Effector memory CD8-positive, alpha-beta T cell (primary cell): ENCODE results near the gene LRP8.
"Not testable (repeated sequence)": the region's sequence is repeated elsewhere in the genome, so short reads cannot be mapped to it uniquely, and the experiment has no call there.

ENCODE experiments used
- ATAC-seq: fragments of 150-1000 bp; cut with Tn5 transposase; replicated peaks from 2 replicates; pipeline ENCODE4 v1.10.0; 2021; ENCODE audit warnings: mild to moderate bottlenecking, moderate library complexity
- DNase-seq, 3 experiments: peaks; one replicate each; pipeline ENCODE4 v3.0.0; 2021
- H3K27ac Mint-ChIP-seq, 2 donors: one replicate each; pipeline ENCODE4 v1.8.0; 2022; ENCODE audit warnings: mild to moderate bottlenecking in 2 of 2, mixed read lengths in 2 of 2, moderate library complexity in 2 of 2
- H3K27me3 Mint-ChIP-seq, 2 donors: one replicate each; pipeline ENCODE4 v1.8.0; 2022; ENCODE audit warnings: mixed read lengths in 2 of 2
- H3K36me3 Mint-ChIP-seq: one replicate; pipeline ENCODE4 v1.8.0; 2022; ENCODE audit warnings: mild to moderate bottlenecking, moderate library complexity, mixed read lengths; ENCODE audit not compliant: insufficient read depth
- H3K4me1 Mint-ChIP-seq, 2 donors: one replicate each; pipeline ENCODE4 v1.8.0; 2022; ENCODE audit warnings: low read depth in 2 of 2, mixed read lengths in 2 of 2
- H3K4me3 Mint-ChIP-seq, 2 donors: one replicate each; pipeline ENCODE4 v1.8.0; 2022; ENCODE audit warnings: mild to moderate bottlenecking in 2 of 2, mixed read lengths in 2 of 2, moderate library complexity in 2 of 2
- H3K9me3 Mint-ChIP-seq, 2 donors: one replicate each; pipeline ENCODE4 v1.8.0; 2022; ENCODE audit warnings: mixed read lengths in 2 of 2

LRP8 gene

GRCh38 chr1:53295295-53295694 lies 32.6 kb downstream of the LRP8 start:
- peak overlapping the region; percentile 91 to 95 for H3K27ac Mint-ChIP-seq
- H3K36me3 Mint-ChIP-seq: no peaks in the 10 kb centered on the region
- H3K4me3 Mint-ChIP-seq: no peak overlapping the region
- ATAC-seq (no peak), DNase-seq (no peak)
- no peaks in the 10 kb centered on the region for H3K9me3 Mint-ChIP-seq
- peaks cover 25 to 35% of the 10 kb centered on the region in 2 donors for H3K4me1 Mint-ChIP-seq
- H3K27me3 Mint-ChIP-seq: no peaks in the 10 kb centered on the region

- H3K4me1 Mint-ChIP-seq: peaks cover 25 to 35% of the 10 kb centered on the region in 2 donors
- ATAC-seq: peak; percentile 84
- H3K4me3 Mint-ChIP-seq: peak overlapping the region; percentile 40 to 63
- H3K36me3 Mint-ChIP-seq: no peaks in the 10 kb centered on the region
- DNase-seq: peak; percentile 7 to 42 (median 23)
- no peaks in the 10 kb centered on the region for H3K9me3 Mint-ChIP-seq
- no peaks in the 10 kb centered on the region for H3K27me3 Mint-ChIP-seq
- peak overlapping the region; percentile 72 to 95 for H3K27ac Mint-ChIP-seq
Observed at GRCh38 chr1:53294567-53294966, 33.3 kb downstream of the LRP8 start.

GRCh38 chr1:53294061-53294460 lies 33.8 kb downstream of the LRP8 start:
- H3K4me3 Mint-ChIP-seq: peak overlapping the region in 1 of 2 donors; percentile 63
- peaks cover 25 to 35% of the 10 kb centered on the region in 2 donors for H3K4me1 Mint-ChIP-seq
- DNase-seq: no peak
- H3K27me3 Mint-ChIP-seq: no peaks in the 10 kb centered on the region
- H3K27ac Mint-ChIP-seq: peak overlapping the region; percentile 72 to 95
- H3K36me3 Mint-ChIP-seq: no peaks in the 10 kb centered on the region
- no peak for ATAC-seq
- H3K9me3 Mint-ChIP-seq: no peaks in the 10 kb centered on the region

- Mint-ChIP-seq H3K27ac (peak overlapping the region; percentile 72 to 95), H3K4me3 (peak overlapping the region; percentile 52 to 60), H3K4me1 (peaks cover 25 to 35% of the 10 kb centered on the region in 2 donors), H3K36me3 (no peaks in the 10 kb centered on the region), H3K27me3 (no peaks in the 10 kb centered on the region), H3K9me3 (no peaks in the 10 kb centered on the region)
- DNase-seq (no peak), ATAC-seq (no peak)
Observed at GRCh38 chr1:53293123-53293522, 34.7 kb downstream of the LRP8 start.

- Mint-ChIP-seq H3K4me1 (peaks cover 25 to 33% of the 10 kb centered on the region in 2 donors), H3K4me3 (peak overlapping the region; percentile 52 to 60), H3K27ac (peak overlapping the region; percentile 60 to 72), H3K27me3 (no peaks in the 10 kb centered on the region), H3K36me3 (no peaks in the 10 kb centered on the region), H3K9me3 (no peaks in the 10 kb centered on the region)
- ATAC-seq (no peak), DNase-seq (no peak)
Observed at GRCh38 chr1:53292690-53293089, 35.2 kb downstream of the LRP8 start.

- Mint-ChIP-seq H3K9me3 (no peaks in the 10 kb centered on the region), H3K4me1 (peaks cover 33 to 35% of the 10 kb centered on the region in 2 donors), H3K27ac (peak overlapping the region; percentile 72 to 78), H3K36me3 (no peaks in the 10 kb centered on the region), H3K4me3 (no peak overlapping the region), H3K27me3 (no peaks in the 10 kb centered on the region)
- ATAC-seq (no peak), DNase-seq (no peak)
Observed at GRCh38 chr1:53291574-53291973, 36.3 kb downstream of the LRP8 start.

GRCh38 chr1:53288790-53289429 lies 39.0 kb downstream of the LRP8 start:
- H3K4me3 Mint-ChIP-seq: no peak overlapping the region
- DNase-seq (no peak), ATAC-seq (no peak)
- no peaks in the 10 kb centered on the region for H3K9me3 Mint-ChIP-seq
- H3K27me3 Mint-ChIP-seq: no peaks in the 10 kb centered on the region
- peaks cover 19 to 25% of the 10 kb centered on the region in 2 donors for H3K4me1 Mint-ChIP-seq
- peak overlapping the region in 1 of 2 donors; percentile 81 for H3K27ac Mint-ChIP-seq
- H3K36me3 Mint-ChIP-seq: no peaks in the 10 kb centered on the region

GRCh38 chr1:53288002-53288789 lies 39.7 kb downstream of the LRP8 start:
- H3K27ac Mint-ChIP-seq: peak overlapping the region; percentile 77 to 93
- no peak overlapping the region for H3K4me3 Mint-ChIP-seq
- no peaks in the 10 kb centered on the region for H3K27me3 Mint-ChIP-seq
- DNase-seq: no peak
- no peaks in the 10 kb centered on the region for H3K9me3 Mint-ChIP-seq
- ATAC-seq: no peak
- H3K36me3 Mint-ChIP-seq: no peaks in the 10 kb centered on the region
- H3K4me1 Mint-ChIP-seq: peaks cover 11 to 20% of the 10 kb centered on the region in 2 donors

GRCh38 chr1:53286955-53287354 lies 40.9 kb downstream of the LRP8 start:
- DNase-seq (no peak), ATAC-seq (no peak)
- Mint-ChIP-seq H3K27ac (peak overlapping the region; percentile 77 to 93), H3K36me3 (no peaks in the 10 kb centered on the region), H3K4me3 (no peak overlapping the region), H3K27me3 (no peaks in the 10 kb centered on the region), H3K9me3 (no peaks in the 10 kb centered on the region), H3K4me1 (peaks cover 5 to 12% of the 10 kb centered on the region in 2 donors)

- ATAC-seq: peak; percentile 72
- no peak for DNase-seq
- Mint-ChIP-seq H3K4me3 (no peak overlapping the region), H3K36me3 (no peaks in the 10 kb centered on the region), H3K27me3 (no peaks in the 10 kb centered on the region), H3K4me1 (peaks cover 2 to 12% of the 10 kb centered on the region in 2 donors), H3K27ac (peak overlapping the region in 1 of 2 donors; percentile 41), H3K9me3 (no peaks in the 10 kb centered on the region)
Observed at GRCh38 chr1:53285969-53286760, 41.7 kb downstream of the LRP8 start.

GRCh38 chr1:53285546-53285945 lies 42.3 kb downstream of the LRP8 start:
- no peaks in the 10 kb centered on the region for H3K36me3 Mint-ChIP-seq
- H3K27ac Mint-ChIP-seq: peak overlapping the region in 1 of 2 donors; percentile 41
- H3K4me1 Mint-ChIP-seq: peaks cover 1 to 12% of the 10 kb centered on the region in 2 donors
- no peaks in the 10 kb centered on the region for H3K27me3 Mint-ChIP-seq
- no peak for ATAC-seq
- no peaks in the 10 kb centered on the region for H3K9me3 Mint-ChIP-seq
- DNase-seq: no peak
- H3K4me3 Mint-ChIP-seq: no peak overlapping the region

- ATAC-seq (no peak), DNase-seq (no peak)
- Mint-ChIP-seq H3K36me3 (no peaks in the 10 kb centered on the region), H3K9me3 (no peaks in the 10 kb centered on the region), H3K27me3 (no peaks in the 10 kb centered on the region), H3K4me3 (no peak overlapping the region), H3K27ac (peak overlapping the region in 1 of 2 donors; percentile 72), H3K4me1 (peaks cover 0 to 12% of the 10 kb centered on the region in 2 donors)
Observed at GRCh38 chr1:53284224-53285020, 43.4 kb downstream of the LRP8 start.

- not testable (repeated sequence) for H3K36me3 Mint-ChIP-seq, H3K9me3 Mint-ChIP-seq, H3K27ac Mint-ChIP-seq, H3K4me3 Mint-ChIP-seq, H3K27me3 Mint-ChIP-seq, DNase-seq, ATAC-seq
- H3K4me1 Mint-ChIP-seq: peaks cover 1 to 16% of the 10 kb centered on the region in 2 donors
Observed at GRCh38 chr1:53283156-53283555, 44.7 kb downstream of the LRP8 start.
